ENCODE data around the gene UROC1. TPM values are rescaled to one million over a fixed set of nuclear protein-coding genes. Genes with fewer than 3 reads are reported as not detected.

UROC1 gene
- total RNA-seq, 4 donors from 2014 or later: not detected

DNA sequence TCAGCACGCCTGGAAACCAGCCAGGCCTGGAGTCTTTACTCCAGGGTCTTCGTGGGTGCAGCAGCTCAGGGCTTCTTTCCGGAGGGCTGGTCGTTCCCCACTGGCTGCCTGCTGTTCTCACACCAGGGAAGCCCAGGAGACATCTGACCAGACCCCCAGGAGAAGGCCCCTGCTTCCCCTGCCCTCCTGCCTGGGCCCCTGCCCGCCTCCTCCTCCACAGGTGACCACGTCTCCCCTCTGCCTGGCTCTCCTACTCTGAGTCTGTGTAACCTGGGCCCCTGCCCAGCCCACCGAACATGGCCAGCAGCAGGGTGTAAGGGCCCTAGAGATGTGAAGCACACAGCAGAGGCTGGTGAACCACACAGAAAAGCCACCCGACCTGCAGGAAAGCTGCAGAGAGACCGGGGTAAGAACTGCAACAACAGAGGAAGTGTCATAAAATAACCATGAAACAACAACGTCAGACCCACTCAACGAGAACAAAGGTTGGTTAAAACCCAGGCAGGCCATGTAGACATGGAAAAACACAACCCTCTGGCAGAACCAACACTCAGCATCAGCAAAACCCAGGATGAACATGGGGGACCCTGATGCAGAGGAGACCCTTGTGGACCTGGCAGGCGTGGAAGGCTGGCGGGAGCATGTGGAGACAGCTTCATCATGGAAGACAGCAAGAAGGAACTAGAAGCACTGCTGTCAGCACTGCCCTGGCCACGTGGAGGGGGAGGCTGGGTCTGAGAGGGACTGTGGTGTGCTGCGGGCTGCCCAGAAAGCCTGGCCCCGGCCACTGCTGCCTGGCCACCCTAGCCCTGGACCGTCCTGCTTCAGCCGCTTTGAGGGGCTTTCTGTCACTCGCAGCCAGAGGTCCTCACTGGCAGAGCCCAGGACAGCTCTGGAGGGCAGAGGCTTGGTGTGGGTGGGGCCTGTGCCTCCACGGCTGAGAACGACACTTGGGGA, 20.4 kb downstream of the UROC1 start:
- no peak overlapping the region for H3K4me3 ChIP-seq
- 61 to 63% methylated on average over 17 to 20 of the region's 21 CpGs for WGBS, 2 donors
- no peaks in the 10 kb centered on the region for H3K36me3 ChIP-seq
- DNase-seq (ENCODE audit: low spot score in 2 of 2): no peak
- no peaks in the 10 kb centered on the region for H3K27me3 ChIP-seq
- peaks cover 0 to 6% (median 0%) of the 10 kb centered on the region in 4 donors for H3K4me1 ChIP-seq
- H3K9me3 ChIP-seq: no peaks in the 10 kb centered on the region
- TF ChIP-seq, protein P1, sequence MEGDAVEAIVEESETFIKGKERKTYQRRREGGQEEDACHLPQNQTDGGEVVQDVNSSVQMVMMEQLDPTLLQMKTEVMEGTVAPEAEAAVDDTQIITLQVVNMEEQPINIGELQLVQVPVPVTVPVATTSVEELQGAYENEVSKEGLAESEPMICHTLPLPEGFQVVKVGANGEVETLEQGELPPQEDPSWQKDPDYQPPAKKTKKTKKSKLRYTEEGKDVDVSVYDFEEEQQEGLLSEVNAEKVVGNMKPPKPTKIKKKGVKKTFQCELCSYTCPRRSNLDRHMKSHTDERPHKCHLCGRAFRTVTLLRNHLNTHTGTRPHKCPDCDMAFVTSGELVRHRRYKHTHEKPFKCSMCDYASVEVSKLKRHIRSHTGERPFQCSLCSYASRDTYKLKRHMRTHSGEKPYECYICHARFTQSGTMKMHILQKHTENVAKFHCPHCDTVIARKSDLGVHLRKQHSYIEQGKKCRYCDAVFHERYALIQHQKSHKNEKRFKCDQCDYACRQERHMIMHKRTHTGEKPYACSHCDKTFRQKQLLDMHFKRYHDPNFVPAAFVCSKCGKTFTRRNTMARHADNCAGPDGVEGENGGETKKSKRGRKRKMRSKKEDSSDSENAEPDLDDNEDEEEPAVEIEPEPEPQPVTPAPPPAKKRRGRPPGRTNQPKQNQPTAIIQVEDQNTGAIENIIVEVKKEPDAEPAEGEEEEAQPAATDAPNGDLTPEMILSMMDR (IDR thresholded peaks at IDR 0.05): no peak
- no peak for TF ChIP-seq EP300 (IDR thresholded peaks at IDR 0.05)
- TF ChIP-seq POLR2A (IDR thresholded peaks at IDR 0.05): no peak
- H3K27ac ChIP-seq: no peak overlapping the region

DNA sequence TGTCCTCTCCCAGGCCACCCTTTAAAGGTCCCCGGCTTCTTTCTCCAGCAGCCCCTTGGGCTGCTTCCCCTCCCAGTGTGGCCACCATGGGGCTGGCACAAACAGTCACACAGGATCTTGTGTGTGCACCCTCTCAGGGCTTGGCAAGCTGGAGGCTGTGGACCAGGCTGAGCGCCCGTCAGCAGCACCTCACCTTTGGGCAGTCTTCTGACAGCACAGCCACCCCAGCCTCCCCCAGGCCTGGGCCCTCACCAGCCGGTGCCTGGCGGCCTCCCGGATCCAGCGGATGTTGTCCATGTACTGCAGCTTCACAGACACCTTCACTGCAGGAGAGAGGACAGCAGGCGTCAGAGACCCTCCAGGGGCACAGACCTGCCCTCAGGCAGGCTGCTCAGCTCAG, 21.8 kb downstream of the UROC1 start:
- H3K9me3 ChIP-seq: no peaks in the 10 kb centered on the region
- 85 to 93% methylated on average over 3 to 8 of the region's 8 CpGs for WGBS, 2 donors
- H3K27ac ChIP-seq: no peak overlapping the region
- DNase-seq (ENCODE audit: low spot score in 2 of 2): no peak
- no peaks in the 10 kb centered on the region for H3K36me3 ChIP-seq
- no peak overlapping the region for H3K4me3 ChIP-seq
- H3K4me1 ChIP-seq: peaks cover 0 to 6% (median 0%) of the 10 kb centered on the region in 4 donors
- no peaks in the 10 kb centered on the region for H3K27me3 ChIP-seq
- TF ChIP-seq POLR2A (IDR thresholded peaks at IDR 0.05) (no peak), EP300 (IDR thresholded peaks at IDR 0.05) (no peak)
- TF ChIP-seq, protein P1 (IDR thresholded peaks at IDR 0.05): no peak

DNA sequence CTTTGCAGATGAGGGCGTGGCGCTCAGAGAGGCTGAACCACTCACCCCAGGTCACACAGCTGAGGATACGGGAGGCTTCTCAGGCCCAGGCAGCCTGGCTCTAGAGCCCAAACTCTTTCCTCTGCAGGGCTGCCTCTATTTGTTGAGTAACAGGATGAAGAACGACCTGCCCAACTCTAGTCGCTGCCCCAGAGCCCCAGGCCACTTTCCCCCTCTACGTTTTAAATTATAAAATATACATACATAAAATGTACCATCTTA, 22.7 kb downstream of the UROC1 start:
- H3K4me3 ChIP-seq: no peak overlapping the region
- 92 to 94% methylated on average over 6 of the region's 6 CpGs for WGBS, 2 donors
- H3K27ac ChIP-seq: no peak overlapping the region
- no peak for TF ChIP-seq EP300 (IDR thresholded peaks at IDR 0.05)
- peaks cover 0 to 6% (median 0%) of the 10 kb centered on the region in 4 donors for H3K4me1 ChIP-seq
- no peaks in the 10 kb centered on the region for H3K27me3 ChIP-seq
- H3K9me3 ChIP-seq: no peaks in the 10 kb centered on the region
- DNase-seq (ENCODE audit: low spot score in 2 of 2): no peak
- H3K36me3 ChIP-seq: no peaks in the 10 kb centered on the region

DNA sequence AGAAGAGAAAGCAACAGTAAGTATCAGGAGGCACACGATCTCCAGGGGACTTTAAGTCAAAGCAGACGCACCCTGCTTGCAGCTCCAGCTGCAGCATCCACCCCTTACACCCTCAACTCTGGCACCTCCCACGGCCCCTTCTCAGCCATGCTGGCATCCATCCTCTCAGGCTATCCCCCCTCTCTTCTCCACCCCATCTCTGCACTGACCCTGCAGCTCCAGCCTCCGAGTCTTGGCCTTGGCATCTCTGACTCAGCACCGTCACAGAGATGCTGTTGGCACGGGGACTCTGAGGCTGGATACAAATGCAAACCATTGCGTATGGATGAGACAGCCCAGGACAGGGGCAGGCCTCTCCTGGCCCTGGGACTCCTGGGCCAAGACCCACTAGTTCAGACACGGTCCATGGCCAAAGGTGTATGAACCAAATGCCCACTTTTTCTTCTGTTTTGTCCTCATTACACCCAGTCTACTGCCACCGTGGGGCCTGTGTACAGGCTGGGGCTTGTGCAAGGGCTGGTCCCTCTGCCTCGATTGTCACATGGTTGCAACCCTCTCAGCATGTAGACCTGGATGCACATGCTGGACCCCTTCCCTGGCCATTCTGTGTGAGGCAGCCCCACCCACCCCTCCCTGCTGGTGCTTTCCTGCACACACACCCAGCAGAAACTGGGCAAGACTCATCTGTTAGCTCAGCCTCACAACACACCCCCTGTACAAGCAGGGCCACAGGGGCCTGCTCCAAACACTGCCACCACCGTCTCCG, 23.2 kb downstream of the UROC1 start:
- H3K27ac ChIP-seq: no peak overlapping the region
- H3K4me3 ChIP-seq: no peak overlapping the region
- TF ChIP-seq EP300 (IDR thresholded peaks at IDR 0.05) (no peak), POLR2A (IDR thresholded peaks at IDR 0.05) (no peak)
- TF ChIP-seq, protein P1 (IDR thresholded peaks at IDR 0.05): no peak
- H3K4me1 ChIP-seq: peaks cover 0 to 6% (median 0%) of the 10 kb centered on the region in 4 donors
- H3K9me3 ChIP-seq: no peaks in the 10 kb centered on the region
- H3K27me3 ChIP-seq: no peaks in the 10 kb centered on the region
- 41 to 43% methylated on average over 11 to 12 of the region's 12 CpGs for WGBS, 2 donors
- DNase-seq (ENCODE audit: low spot score in 2 of 2): no peak
- no peaks in the 10 kb centered on the region for H3K36me3 ChIP-seq

DNA sequence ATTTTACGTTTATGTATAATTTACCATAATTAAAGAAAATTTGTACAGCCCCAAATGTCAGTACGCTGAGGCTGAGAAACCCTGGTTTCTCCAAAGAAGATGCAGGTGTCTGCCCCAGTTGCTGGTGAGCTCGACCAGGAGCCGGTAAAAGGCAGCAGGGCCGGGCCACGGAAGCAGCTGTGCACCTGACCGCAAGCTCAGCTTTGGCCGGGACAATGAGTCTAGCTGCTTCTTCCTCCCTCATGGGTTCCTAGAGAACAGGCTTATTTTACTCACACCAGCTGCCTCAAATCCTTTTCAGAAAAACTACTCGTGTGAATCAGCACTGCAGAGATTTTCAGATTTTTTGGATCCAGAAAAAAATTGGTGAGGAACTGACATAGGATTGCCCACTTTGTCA, 23.8 kb downstream of the UROC1 start:
- Histone ChIP-seq H3K4me1 (peaks cover 0 to 6% (median 0%) of the 10 kb centered on the region in 4 donors), H3K27me3 (no peaks in the 10 kb centered on the region), H3K4me3 (no peak overlapping the region), H3K36me3 (no peaks in the 10 kb centered on the region), H3K27ac (no peak overlapping the region), H3K9me3 (no peaks in the 10 kb centered on the region)
- TF ChIP-seq EP300 (IDR thresholded peaks at IDR 0.05) (no peak), POLR2A (IDR thresholded peaks at IDR 0.05) (no peak)
- TF ChIP-seq, protein P1 (IDR thresholded peaks at IDR 0.05): no peak
- 50 to 70% methylated on average over 9 of the region's 9 CpGs for WGBS, 2 donors
- no peak for DNase-seq (ENCODE audit: low spot score in 2 of 2)
